ENCODE data around the gene MEF2B. TPM values are rescaled to one million over a fixed set of nuclear protein-coding genes. Genes with fewer than 3 reads are reported as not detected.

Gene MEF2B
- total RNA-seq, 1 experiment from 2014 or later = 1.3 TPM

- H3K14ac ChIP-seq (ENCODE audit: insufficient read depth, low read length) = no peak overlapping the region
- no peak overlapping the region for H2BK120ac ChIP-seq (ENCODE audit: low read depth, low read length, poor library complexity, severe bottlenecking)
- H3K9me3 Mint-ChIP-seq = peaks cover 0 to 9% of the 10 kb centered on the region in 2 experiments; a peak in 3 of 5 replicates
- H3K18ac ChIP-seq (ENCODE audit: insufficient read length, low read depth, low read length) = no peak overlapping the region
- no peaks in the 10 kb centered on the region for H3K9me3 ChIP-seq (ENCODE audit: control insufficient read depth, low read depth, low read length)
- no peak overlapping the region for H3K4ac ChIP-seq (ENCODE audit: low read depth, low read length)
- H3K4me1 Mint-ChIP-seq = peaks cover 14 to 29% of the 10 kb centered on the region in 2 experiments
- no peak overlapping the region for H2BK12ac ChIP-seq (ENCODE audit: insufficient read length, low read depth, low read length)
- no CpG with 5 or more reads among the region's 5 CpGs for WGBS (ENCODE audit: extremely low coverage, insufficient read length, low lambda C conversion rate)
- peaks cover 31% of the 10 kb centered on the region; the same call in 1 of the 2 replicates for H3K27me3 ChIP-seq (ENCODE audit: insufficient read depth, low read length)
- no peak overlapping the region for H4K91ac ChIP-seq (ENCODE audit: insufficient read length, low read depth, low read length)
- TF ChIP-seq CTCF (conservative IDR thresholded peaks at IDR 0.05) = no peak
- no peak overlapping the region for H2AK5ac ChIP-seq (ENCODE audit: insufficient read length, low read length)
- no peaks in the 10 kb centered on the region for H3K79me1 ChIP-seq (ENCODE audit: insufficient read depth, low read depth, low read length, poor library complexity, severe bottlenecking)
- H4K20me1 ChIP-seq (ENCODE audit: control insufficient read depth, insufficient read depth, insufficient read length) = no peaks in the 10 kb centered on the region
- no peak overlapping the region for H4K8ac ChIP-seq (replicated peaks; ENCODE audit: insufficient read length, low read depth, low read length)
- no peak overlapping the region for H2BK5ac ChIP-seq (ENCODE audit: insufficient read length, low read length)
- no peak overlapping the region; a peak in 1 of 7 replicates for H3K27ac Mint-ChIP-seq
- H3K27me3 Mint-ChIP-seq (ENCODE audit: low read depth) = peaks cover 90% of the 10 kb centered on the region
- no peak overlapping the region for H3K27ac ChIP-seq (ENCODE audit: insufficient read length, low read depth, low read length)
- no peak overlapping the region for H3K9ac ChIP-seq (ENCODE audit: extremely low read depth, insufficient read length, low read length)
- peaks cover 0 to 8% (median 4%) of the 10 kb centered on the region in 3 experiments; a peak in 6 of 7 replicates for H3K36me3 Mint-ChIP-seq (ENCODE audit: insufficient read depth in 1 of 3, low read depth in 3 of 3)
- no peak overlapping the region for H3K56ac ChIP-seq (ENCODE audit: insufficient read length, low read depth, low read length)
- no peaks in the 10 kb centered on the region for H3K4me1 ChIP-seq (ENCODE audit: insufficient read depth, low read length)
- no peak overlapping the region for H2AFZ ChIP-seq (ENCODE audit: low read length)
- no peaks in the 10 kb centered on the region for H3K79me2 ChIP-seq (ENCODE audit: insufficient read depth, low read length)
- no peak overlapping the region for H3K4me3 Mint-ChIP-seq
- H3K23ac ChIP-seq (ENCODE audit: insufficient read length, low read depth, low read length) = no peak overlapping the region
- no peak overlapping the region for H3K4me2 ChIP-seq (ENCODE audit: insufficient read depth, insufficient read length, low read length)
- peaks cover 11% of the 10 kb centered on the region for H3K23me2 ChIP-seq (ENCODE audit: insufficient read length, low read depth, low read length, poor library complexity, severe bottlenecking)
- H3T11ph ChIP-seq (ENCODE audit: low read length) = no peak overlapping the region
- H4K5ac ChIP-seq (ENCODE audit: insufficient read length, low read depth, low read length) = no peak overlapping the region
- H2BK20ac ChIP-seq (ENCODE audit: low read depth, low read length, poor library complexity, severe bottlenecking) = no peak overlapping the region
- no peak overlapping the region for H2BK15ac ChIP-seq (ENCODE audit: low read depth, low read length)
- DNase-seq = no peak
Measured at GRCh38 chr19:19206938-19207337, 36.9 kb upstream of the MEF2B start.

Data from H9 (cell line).